Measurements from ENCODE around the gene MYOC.
"Not testable (repeated sequence)": the region's sequence is repeated elsewhere in the genome, so short reads cannot be mapped to it uniquely, and the experiment has no call there.

Gene MYOC

GRCh38 chr1:171600862-171601261 is 51.6 kb downstream of the MYOC start:
- no peak for DNase-seq

DNA sequence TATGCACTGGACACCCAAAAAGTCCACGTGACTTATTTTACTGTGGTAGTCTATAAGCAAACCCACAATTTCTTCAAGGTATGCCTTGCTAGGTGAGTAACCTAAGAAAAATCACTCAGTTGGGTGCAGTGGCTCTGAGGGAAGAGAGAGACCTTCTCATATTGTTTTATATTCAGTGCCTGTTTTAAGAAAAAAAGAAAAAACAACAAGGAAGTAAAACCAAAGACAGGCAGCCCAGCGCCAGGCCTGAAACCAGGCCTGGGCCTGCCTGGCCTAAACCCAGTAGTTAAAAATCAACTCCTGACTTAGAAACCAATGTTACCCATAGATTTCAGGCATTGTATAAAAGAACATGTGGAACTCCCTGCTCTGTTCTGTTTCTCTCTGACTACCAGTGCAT is 52.2 kb downstream of the MYOC start:
- not testable (repeated sequence) for DNase-seq

- DNase-seq, result no peak
Measured at GRCh38 chr1:171597203-171597602, 55.3 kb downstream of the MYOC start.

GRCh38 chr1:171596705-171597104 is 55.8 kb downstream of the MYOC start:
- DNase-seq, result no peak

DNA sequence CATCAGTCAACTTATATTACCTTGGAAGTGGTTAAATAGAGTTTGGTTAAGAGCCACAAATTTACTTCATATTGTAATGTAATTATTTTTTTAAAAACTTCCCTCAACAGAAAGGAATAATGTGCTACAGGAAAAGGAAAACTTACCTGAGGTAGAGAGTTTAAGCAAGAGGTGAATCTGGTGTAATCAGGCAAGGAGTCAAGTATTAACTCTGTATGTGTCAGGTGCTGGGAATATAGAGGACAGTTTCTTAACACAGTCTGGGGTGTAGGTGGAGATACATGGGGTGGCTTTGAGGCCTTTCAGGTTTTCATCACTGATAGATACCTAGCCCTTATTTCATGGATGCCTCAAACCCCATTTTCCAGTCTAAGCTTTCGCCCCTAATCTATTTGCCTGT is 56.4 kb downstream of the MYOC start:
- no peak for DNase-seq

GRCh38 chr1:171595324-171595723 is 57.2 kb downstream of the MYOC start:
- DNase-seq, result no peak

DNA sequence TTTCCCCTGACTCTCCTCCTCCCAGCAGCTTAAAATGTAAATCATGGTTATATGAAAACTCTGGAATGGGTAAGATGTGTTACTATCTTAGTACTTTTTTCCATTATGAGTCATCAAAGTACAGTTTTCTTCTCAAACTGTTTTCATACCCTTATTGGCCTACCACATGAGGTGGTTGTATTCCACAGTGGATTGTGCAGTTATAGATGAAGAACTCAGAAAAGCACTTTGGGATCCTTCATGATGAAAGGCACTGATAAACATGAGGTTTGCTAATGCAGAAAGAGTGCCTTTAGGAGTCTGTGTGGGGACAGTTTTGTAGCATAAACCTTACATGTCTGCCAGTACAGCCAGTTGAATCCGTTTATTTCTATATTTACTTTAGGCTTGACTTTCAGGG is 62.5 kb downstream of the MYOC start:
- DNase-seq, result no peak

DNA sequence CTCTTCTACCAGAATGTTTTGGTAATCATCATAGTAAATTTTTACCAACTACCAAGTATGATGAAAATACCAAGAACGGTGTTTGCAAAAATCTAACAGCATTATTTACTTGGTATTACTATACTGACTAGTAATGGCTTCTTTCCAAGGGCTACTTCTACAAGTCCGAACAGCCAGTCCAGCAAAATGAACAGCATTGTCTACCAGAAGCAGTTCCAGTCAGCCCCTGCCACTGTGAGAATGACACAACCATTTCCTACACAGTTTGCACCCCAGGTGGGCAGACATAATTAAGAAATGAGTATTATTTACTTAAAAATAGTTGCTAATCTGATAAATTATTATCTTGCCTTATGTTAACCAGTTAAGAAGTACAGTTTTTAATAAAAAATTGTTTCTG is 64.3 kb downstream of the MYOC start:
- DNase-seq, result no peak

DNA sequence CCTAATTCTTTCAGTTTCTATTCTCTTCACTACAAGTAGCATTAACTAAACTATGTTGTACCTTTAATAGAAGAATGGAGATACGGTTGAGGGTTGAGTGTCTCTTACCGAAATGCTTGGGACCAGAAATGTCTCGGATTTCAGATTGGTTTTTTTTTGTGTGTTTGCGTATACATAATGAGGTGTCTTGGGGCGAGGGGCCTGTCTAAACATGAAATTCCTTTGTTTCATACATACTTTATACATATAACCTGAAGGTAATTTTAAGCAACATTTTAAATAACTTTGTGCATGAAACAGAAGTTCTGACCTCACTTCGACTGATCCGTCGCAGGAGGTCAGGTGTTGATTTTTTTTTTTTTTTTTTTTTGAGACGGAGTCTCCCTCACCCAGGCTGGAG is 66.8 kb downstream of the MYOC start:
- no peak for DNase-seq
